SK-N-SH treated with all-trans-retinoic acid at 6 μM for 48 hours (cell line): ENCODE data around the gene SCYGR2.

Experiments used
- ESRRG ChIP-seq: fragments of 250-450 bp; sonication (Bioruptor Pico); IDR thresholded peaks from 2 replicates; pipeline ENCODE4 v1.6.1; 2021; ENCODE audit warnings: mild to moderate bottlenecking
- TF ChIP-seq, protein P1 (sequence below): fragments of 250-450 bp; sonication (Bioruptor Pico); IDR thresholded peaks from 2 replicates; pipeline ENCODE4 v1.5.1; 2021; ENCODE audit warnings: mild to moderate bottlenecking, moderate library complexity

DNA sequence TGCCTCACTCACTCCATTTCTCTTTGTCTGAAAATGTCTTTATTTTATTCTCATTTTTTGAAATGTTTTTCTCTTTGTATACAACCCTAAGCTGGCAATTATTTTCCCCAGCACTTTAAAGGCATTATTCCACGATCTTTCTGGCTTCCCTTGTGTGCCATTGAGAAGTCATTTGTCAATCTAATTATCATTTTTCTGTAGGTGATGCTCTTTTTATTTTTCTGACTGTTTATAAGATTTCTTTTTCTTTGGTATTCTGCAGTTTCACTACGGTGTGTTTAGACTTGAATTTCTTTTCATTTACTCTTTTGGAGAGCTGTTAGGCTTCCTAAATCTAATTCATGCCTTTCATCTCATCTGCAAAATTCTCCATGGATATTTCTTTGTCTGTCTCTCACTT lies 26.7 kb downstream of the SCYGR2 start:
- TF ChIP-seq, protein P1, sequence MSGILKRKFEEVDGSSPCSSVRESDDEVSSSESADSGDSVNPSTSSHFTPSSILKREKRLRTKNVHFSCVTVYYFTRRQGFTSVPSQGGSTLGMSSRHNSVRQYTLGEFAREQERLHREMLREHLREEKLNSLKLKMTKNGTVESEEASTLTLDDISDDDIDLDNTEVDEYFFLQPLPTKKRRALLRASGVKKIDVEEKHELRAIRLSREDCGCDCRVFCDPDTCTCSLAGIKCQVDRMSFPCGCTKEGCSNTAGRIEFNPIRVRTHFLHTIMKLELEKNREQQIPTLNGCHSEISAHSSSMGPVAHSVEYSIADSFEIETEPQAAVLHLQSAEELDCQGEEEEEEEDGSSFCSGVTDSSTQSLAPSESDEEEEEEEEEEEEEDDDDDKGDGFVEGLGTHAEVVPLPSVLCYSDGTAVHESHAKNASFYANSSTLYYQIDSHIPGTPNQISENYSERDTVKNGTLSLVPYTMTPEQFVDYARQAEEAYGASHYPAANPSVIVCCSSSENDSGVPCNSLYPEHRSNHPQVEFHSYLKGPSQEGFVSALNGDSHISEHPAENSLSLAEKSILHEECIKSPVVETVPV (CRISPR knock-in tag), result no peak
- no peak for TF ChIP-seq ESRRG
